H54 (cell line): ENCODE measurements around the gene FUT7.

Experiments used
- DNase-seq: peaks from one replicate; pipeline ENCODE4 v3.0.0; 2011; ENCODE audit warnings: low spot score, mixed read lengths; ENCODE audit not compliant: insufficient read length
- FAIRE-seq: peaks from 3 replicates; lab custom pipeline; 2011; peaks lifted over from hg19 to GRCh38; lab: Jason Lieb, UNC
- POLR2A ChIP-seq: IDR thresholded peaks from 2 replicates; pipeline ENCODE4 v1.6.1; 2011; ENCODE audit warnings: low read depth, mild to moderate bottlenecking, low read length

The FUT7 gene

GRCh38 chr9:137031904-137032640, at the start of gene FUT7:
TSS of gene FUT7 (minus strand) at chr9:137032088. CDS start at chr9:137031991, 97 bp downstream.
- FAIRE-seq (no peak), DNase-seq (no peak)
- no peak for TF ChIP-seq POLR2A

GRCh38 chr9:137080260-137081122, 48.6 kb upstream of the FUT7 start:
- FAIRE-seq (no peak), DNase-seq (no peak)
- TF ChIP-seq POLR2A: no peak

- FAIRE-seq: no peak
- DNase-seq: no peak
- no peak for TF ChIP-seq POLR2A
Observed at GRCh38 chr9:137079401-137079787, 47.5 kb upstream of the FUT7 start.

GRCh38 chr9:137078701-137079400, 47.0 kb upstream of the FUT7 start:
- DNase-seq (no peak), FAIRE-seq (no peak)
- TF ChIP-seq POLR2A: no peak

GRCh38 chr9:137077758-137078693, 46.1 kb upstream of the FUT7 start:
- TF ChIP-seq POLR2A: no peak
- no peak for FAIRE-seq
- DNase-seq: no peak

GRCh38 chr9:137077010-137077747, 45.3 kb upstream of the FUT7 start, which contains the start of gene UAP1L1:
TSS of gene UAP1L1 (plus strand) at chr9:137077517. CDS start at chr9:137077533, 16 bp downstream.
- FAIRE-seq: no peak
- TF ChIP-seq POLR2A: peak; percentile 88
- peak; percentile 95 for DNase-seq

- DNase-seq: no peak
- no peak for FAIRE-seq
- no peak for TF ChIP-seq POLR2A
Observed at GRCh38 chr9:137076636-137077009, 44.7 kb upstream of the FUT7 start.

- no peak for TF ChIP-seq POLR2A
- no peak for DNase-seq
- FAIRE-seq: no peak
Observed at GRCh38 chr9:137075275-137075775, 43.4 kb upstream of the FUT7 start.

GRCh38 chr9:137074657-137075274, 42.9 kb upstream of the FUT7 start:
- FAIRE-seq (no peak), DNase-seq (no peak)
- TF ChIP-seq POLR2A: no peak

GRCh38 chr9:137073992-137074399, 42.1 kb upstream of the FUT7 start:
- FAIRE-seq (no peak), DNase-seq (no peak)
- TF ChIP-seq POLR2A: no peak

GRCh38 chr9:137071282-137071681, 39.4 kb upstream of the FUT7 start:
- TF ChIP-seq POLR2A: no peak
- FAIRE-seq: no peak
- DNase-seq: no peak

- DNase-seq (no peak), FAIRE-seq (no peak)
- no peak for TF ChIP-seq POLR2A
Observed at GRCh38 chr9:137070906-137071275, 39.0 kb upstream of the FUT7 start.
